ENCODE measurements around the gene UBE2D4.

- no peak for TF ChIP-seq POLR2A (IDR thresholded peaks at IDR 0.05)
- TF ChIP-seq, protein P1, sequence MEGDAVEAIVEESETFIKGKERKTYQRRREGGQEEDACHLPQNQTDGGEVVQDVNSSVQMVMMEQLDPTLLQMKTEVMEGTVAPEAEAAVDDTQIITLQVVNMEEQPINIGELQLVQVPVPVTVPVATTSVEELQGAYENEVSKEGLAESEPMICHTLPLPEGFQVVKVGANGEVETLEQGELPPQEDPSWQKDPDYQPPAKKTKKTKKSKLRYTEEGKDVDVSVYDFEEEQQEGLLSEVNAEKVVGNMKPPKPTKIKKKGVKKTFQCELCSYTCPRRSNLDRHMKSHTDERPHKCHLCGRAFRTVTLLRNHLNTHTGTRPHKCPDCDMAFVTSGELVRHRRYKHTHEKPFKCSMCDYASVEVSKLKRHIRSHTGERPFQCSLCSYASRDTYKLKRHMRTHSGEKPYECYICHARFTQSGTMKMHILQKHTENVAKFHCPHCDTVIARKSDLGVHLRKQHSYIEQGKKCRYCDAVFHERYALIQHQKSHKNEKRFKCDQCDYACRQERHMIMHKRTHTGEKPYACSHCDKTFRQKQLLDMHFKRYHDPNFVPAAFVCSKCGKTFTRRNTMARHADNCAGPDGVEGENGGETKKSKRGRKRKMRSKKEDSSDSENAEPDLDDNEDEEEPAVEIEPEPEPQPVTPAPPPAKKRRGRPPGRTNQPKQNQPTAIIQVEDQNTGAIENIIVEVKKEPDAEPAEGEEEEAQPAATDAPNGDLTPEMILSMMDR (IDR thresholded peaks at IDR 0.05), result no peak
- TF ChIP-seq POLR2AphosphoS5 (IDR thresholded peaks at IDR 0.05; ENCODE audit: insufficient read depth in 1 of 2, low read depth in 1 of 2), result no peak
Observed at GRCh38 chr7:43890468-43890867, 35.8 kb upstream of the UBE2D4 start.
